Endothelial cell of umbilical vein (primary cell): ENCODE data around the gene CCDC106. TPM values are rescaled to one million over a fixed set of nuclear protein-coding genes. Genes with fewer than 3 reads are reported as not detected.

Source experiments
- BruUV-seq: library from RNA; stranded (reverse); fragments of 400-500 nt; replicated peaks from 2 replicates; lab custom pipeline; 2021; lab: Mats Ljungman, UMichigan
- CTCF ChIA-PET: fragments of 300-600, 350-600 bp; sonication (Branson Sonifier 250); formaldehyde crosslinking; loops from one replicate; lab custom pipeline; 2021; ENCODE audit warnings: antibody characterized with exemption, inconsistent platforms; lab: Charles Lee
- POLR2A ChIA-PET: fragments of 300-600, 350-600 bp; sonication (Branson Sonifier 250); formaldehyde crosslinking; loops from one replicate; lab custom pipeline; 2021; ENCODE audit warnings: antibody characterized with exemption, inconsistent platforms; lab: Charles Lee
- DNase-seq: peaks from one replicate; pipeline ENCODE4 v3.0.0-alpha.2; 2011; ENCODE audit warnings: low read depth, low spot score
- FAIRE-seq: peaks from 2 replicates; lab custom pipeline; 2011; peaks lifted over from hg19 to GRCh38; lab: Jason Lieb, UNC
- H2AFZ ChIP-seq: 2 replicates; pipeline ENCODE4 v1.6.0; 2012; ENCODE audit warnings: low read depth, low read length, control low read depth, inconsistent platforms
- H3K27ac ChIP-seq: 2 replicates; pipeline ENCODE4 v1.5.1; 2011; ENCODE audit warnings: low read depth, mild to moderate bottlenecking, control low read depth, low read length, moderate library complexity; ENCODE audit not compliant: insufficient read depth
- H3K27me3 ChIP-seq, 2 experiments: 2 replicates each; pipeline versions ENCODE4 v1.6.0 to v1.6.1; 2011; ENCODE audit warnings: low read length in 2 of 2, mixed read lengths in 1 of 2; ENCODE audit not compliant: control insufficient read depth in 2 of 2, insufficient read depth in 2 of 2
- H3K36me3 ChIP-seq, 2 experiments: 2 replicates in 1 of 2; 3 replicates in 1 of 2; pipeline ENCODE4 v1.5.1; 2011; ENCODE audit warnings: low read length in 2 of 2, mild to moderate bottlenecking in 1 of 2, moderate library complexity in 1 of 2; ENCODE audit not compliant: control insufficient read depth in 2 of 2, insufficient read depth in 2 of 2; ENCODE audit errors: extremely low read depth in 1 of 2
- H3K4me1 ChIP-seq: 3 replicates; pipeline ENCODE4 v1.5.1; 2011; ENCODE audit warnings: mild to moderate bottlenecking, low read length; ENCODE audit not compliant: control insufficient read depth, insufficient read depth; ENCODE audit errors: extremely low read depth
- H3K4me2 ChIP-seq: 2 replicates; pipeline ENCODE4 v1.6.1; 2011; ENCODE audit warnings: low read length, control low read depth, mixed read lengths; ENCODE audit not compliant: insufficient read depth
- H3K4me3 ChIP-seq, 3 experiments: fragments of 200-600 bp in 1 of 3; sonication (generic), shearing (Covaris generic) in 1 of 3; replicated peaks in 1 of 3; 2 replicates each; pipeline ENCODE4 v1.5.1; 2011 to 2016; ENCODE audit warnings: control low read depth in 3 of 3, low read length in 3 of 3, mild to moderate bottlenecking in 2 of 3, inconsistent platforms in 1 of 3, low read depth in 1 of 3, moderate library complexity in 1 of 3; ENCODE audit not compliant: insufficient read depth in 1 of 3
- H3K79me2 ChIP-seq: 2 replicates; pipeline ENCODE4 v1.6.0; 2012; ENCODE audit warnings: low read length, inconsistent platforms; ENCODE audit not compliant: control insufficient read depth, insufficient read depth
- H3K9ac ChIP-seq: replicated peaks from 2 replicates; pipeline ENCODE3; 2011; ENCODE audit warnings: low read length, control low read depth; ENCODE audit not compliant: insufficient read depth; ENCODE audit errors: extremely low read depth
- H3K9me1 ChIP-seq: replicated peaks from 3 replicates; pipeline ENCODE4 v1.6.0; 2011; ENCODE audit warnings: mild to moderate bottlenecking, low read length; ENCODE audit not compliant: control insufficient read depth, insufficient read depth; ENCODE audit errors: extremely low read depth
- H3K9me3 ChIP-seq: replicated peaks from 2 replicates; pipeline ENCODE4 v1.5.1; 2012; ENCODE audit warnings: low read length, inconsistent platforms; ENCODE audit not compliant: control insufficient read depth, insufficient read depth
- H4K20me1 ChIP-seq: replicated peaks from 2 replicates; pipeline ENCODE3; 2011; ENCODE audit warnings: mild to moderate bottlenecking, low read length; ENCODE audit not compliant: control insufficient read depth, insufficient read depth; ENCODE audit errors: extremely low read depth
- CTCF ChIP-seq, 2 donors: IDR thresholded peaks; 1 replicate in 1 of 2; 2 replicates in 1 of 2; pipeline ENCODE4 v1.5.1; 2011; ENCODE audit warnings: low read length in 2 of 2, mild to moderate bottlenecking in 2 of 2, moderate library complexity in 2 of 2, control low read depth in 1 of 2, inconsistent platforms in 1 of 2, low read depth in 1 of 2; ENCODE audit not compliant: insufficient read depth in 1 of 2; ENCODE audit errors: extremely low read depth in 1 of 2
- FOS ChIP-seq: IDR thresholded peaks from 2 replicates; pipeline ENCODE4 v1.6.1; 2011; ENCODE audit warnings: mild to moderate bottlenecking, low read length, moderate library complexity, borderline replicate concordance; ENCODE audit not compliant: insufficient read depth
- GATA2 ChIP-seq: IDR thresholded peaks from 2 replicates; pipeline ENCODE4 v1.7.0; 2011; ENCODE audit warnings: low read depth, mild to moderate bottlenecking, moderate library complexity, mixed read lengths, low read length; ENCODE audit not compliant: insufficient read length, insufficient read depth
- JUN ChIP-seq: IDR thresholded peaks from 2 replicates; pipeline ENCODE4 v1.6.1; 2011; ENCODE audit warnings: borderline replicate concordance, low read depth; ENCODE audit not compliant: insufficient read length, insufficient read depth
- MAX ChIP-seq: IDR thresholded peaks from 2 replicates; pipeline ENCODE4 v1.6.1; 2011; ENCODE audit not compliant: insufficient read depth, insufficient read length
- MYC ChIP-seq: IDR thresholded peaks from one replicate; pipeline ENCODE4 v1.6.1; 2011; ENCODE audit warnings: mild to moderate bottlenecking, low read depth, low read length
- POLR2A ChIP-seq: IDR thresholded peaks from 2 replicates; pipeline ENCODE4 v1.6.1; 2012; ENCODE audit warnings: low read depth, mild to moderate bottlenecking, control low read depth, low read length
- POLR2AphosphoS5 ChIP-seq: IDR thresholded peaks from 2 replicates; pipeline ENCODE4 v1.6.1; 2012; ENCODE audit warnings: low read depth, mild to moderate bottlenecking, control low read depth, low read length, moderate library complexity; ENCODE audit not compliant: insufficient read depth
- dilution Hi-C: fragments of 300-500 bp; cut with MboI; formaldehyde crosslinking; loops from one replicate; pipeline ENCODE4 v1.15.0; 2019; ENCODE audit warnings: low sequenced_read_pairs; ENCODE audit not compliant: extremely low pct_ligation_motif_present
- intact Hi-C: fragments of 100-400 bp; cut with micrococcal nuclease; formaldehyde crosslinking; loops from one replicate; pipeline ENCODE4 v1.10.0; 2022
- polyA plus RNA-seq, 4 experiments: library from polyadenylated mRNA; depleted of rRNA in 3 of 4; stranded (reverse) in 3 of 4; unstranded in 1 of 4; fragments of >200 nt; gene quantifications; 2 replicates each; pipeline versions ENCODE4 v1.2.1 to v1.2.3, GENCODE V29; 2011 to 2012; ENCODE audit warnings: missing spikeins in 1 of 4
- total RNA-seq: library from RNA; stranded (reverse); gene quantifications from 2 replicates; pipeline ENCODE4 v1.2.3, GENCODE V29; 2021

CCDC106 gene
- total and polyA plus RNA-seq, 2 donors (not counting 3 experiments of a cell fraction or from before 2014, with no cell fraction given): 11.8 to 12.0 TPM

GRCh38 chr19:55623130-55623529, 24.9 kb upstream of the CCDC106 start:
- no peak overlapping the region for H3K4me2 ChIP-seq
- H3K9ac ChIP-seq: no peak overlapping the region
- no peak overlapping the region for H3K4me3 ChIP-seq
- H3K27me3 ChIP-seq: no peaks in the 10 kb centered on the region
- dilution Hi-C loops: no loop called here
- no peaks in the 10 kb centered on the region for H4K20me1 ChIP-seq
- H3K36me3 ChIP-seq: peaks cover 0 to 3% of the 10 kb centered on the region in 2 experiments
- FAIRE-seq: no peak
- no peak overlapping the region for H2AFZ ChIP-seq
- ChIA-PET POLR2A (interaction anchor here (0.6 kb wide), 1 partner anchor 75 kb away, joined by 3 read pairs; no protein-coding TSS in a partner anchor), CTCF (interaction anchor here (0.7 to 1.0 kb wide), 2 partner anchors 8 to 17 kb away, joined by 3 to 4 read pairs; no protein-coding TSS in a partner anchor)
- DNase-seq: no peak
- no peaks in the 10 kb centered on the region for H3K9me1 ChIP-seq
- H3K79me2 ChIP-seq: no peaks in the 10 kb centered on the region
- no TSS peak for BruUV-seq
- TF ChIP-seq JUN: no peak
- TF ChIP-seq CTCF (IDR thresholded peaks at IDR 0.05; ENCODE audit: extremely low read depth in 1 of 2, insufficient read depth in 1 of 2, low read depth in 1 of 2, low read length in 2 of 2): no peak
- TF ChIP-seq MYC: no peak
- TF ChIP-seq POLR2A: no peak
- TF ChIP-seq GATA2: no peak
- no peak for TF ChIP-seq FOS
- TF ChIP-seq MAX: no peak
- TF ChIP-seq POLR2AphosphoS5: no peak
- no peak overlapping the region for H3K27ac ChIP-seq
- no peaks in the 10 kb centered on the region for H3K9me3 ChIP-seq
- peaks cover 6% of the 10 kb centered on the region for H3K4me1 ChIP-seq
- intact Hi-C loops: no loop called here
